Nucleus accumbens (tissue), 56 donors: ENCODE measurements around the gene ROR1.
A peak's percentile ranks its signal among the peaks of the same experiment; 100 is the strongest.

Source experiments
- DNase-seq, 56 donors: peaks; one replicate each; lab custom pipeline; 2025; lab: John Stamatoyannopoulos, UW

The ROR1 gene

GRCh38 chr1:64038119-64038518 lies 264.3 kb downstream of the ROR1 start:
- no peak for DNase-seq

GRCh38 chr1:64038965-64039364 lies 265.1 kb downstream of the ROR1 start:
- no peak for DNase-seq

- DNase-seq, result peak in 29 of 56 donors; percentile 1 to 64 (median 28)
These were observed 265.6 kb downstream of the ROR1 start for GRCh38 chr1:64039390-64039926.

GRCh38 chr1:64041371-64042131 lies 267.7 kb downstream of the ROR1 start:
- DNase-seq, result no peak

GRCh38 chr1:64042331-64043100 lies 268.7 kb downstream of the ROR1 start:
- peak in 6 of 56 donors; percentile 5 to 30 (median 20) for DNase-seq

GRCh38 chr1:64043288-64043687 lies 269.5 kb downstream of the ROR1 start:
- no peak for DNase-seq

- peak in 1 of 56 donors; percentile 1 for DNase-seq
These were observed 270.2 kb downstream of the ROR1 start for GRCh38 chr1:64043976-64044375.

GRCh38 chr1:64046243-64046642 lies 272.4 kb downstream of the ROR1 start:
- no peak for DNase-seq

- no peak for DNase-seq
These were observed 273.1 kb downstream of the ROR1 start for GRCh38 chr1:64046891-64047290.

- DNase-seq, result no peak
These were observed 273.8 kb downstream of the ROR1 start for GRCh38 chr1:64047549-64047996.

- DNase-seq, result no peak
These were observed 276.2 kb downstream of the ROR1 start for GRCh38 chr1:64049900-64050540.

GRCh38 chr1:64050601-64051000 lies 276.8 kb downstream of the ROR1 start:
- DNase-seq, result no peak

- no peak for DNase-seq
These were observed 278.0 kb downstream of the ROR1 start for GRCh38 chr1:64051796-64052195.

- DNase-seq, result no peak
These were observed 279.0 kb downstream of the ROR1 start for GRCh38 chr1:64052777-64053176.

- no peak for DNase-seq
These were observed 281.5 kb downstream of the ROR1 start for GRCh38 chr1:64055310-64055709.

- DNase-seq, result no peak
These were observed 285.7 kb downstream of the ROR1 start for GRCh38 chr1:64059556-64059955.

- DNase-seq, result no peak
These were observed 286.9 kb downstream of the ROR1 start for GRCh38 chr1:64060611-64061302.

GRCh38 chr1:64061430-64062104 lies 287.8 kb downstream of the ROR1 start:
- DNase-seq, result no peak

GRCh38 chr1:64062529-64062928 lies 288.7 kb downstream of the ROR1 start:
- DNase-seq, result no peak
